GM21423 (cell line): Measurements from ENCODE around the gene CCDC61.

Experiments
- ATAC-seq: cut with Tn5 transposase; IDR thresholded peaks from one replicate; pipeline ENCODE4 v1.9.1; 2021; ENCODE audit warnings: mild to moderate bottlenecking, moderate library complexity; ENCODE audit not compliant: unreplicated experiment

CCDC61 gene

GRCh38 chr19:45994998-45995714 is at the start of gene CCDC61:
CCDC61 (plus strand) TSS chr19:45995467; CDS start chr19:46003019, 7,552 bp downstream.
- ATAC-seq = peak; percentile 93

DNA sequence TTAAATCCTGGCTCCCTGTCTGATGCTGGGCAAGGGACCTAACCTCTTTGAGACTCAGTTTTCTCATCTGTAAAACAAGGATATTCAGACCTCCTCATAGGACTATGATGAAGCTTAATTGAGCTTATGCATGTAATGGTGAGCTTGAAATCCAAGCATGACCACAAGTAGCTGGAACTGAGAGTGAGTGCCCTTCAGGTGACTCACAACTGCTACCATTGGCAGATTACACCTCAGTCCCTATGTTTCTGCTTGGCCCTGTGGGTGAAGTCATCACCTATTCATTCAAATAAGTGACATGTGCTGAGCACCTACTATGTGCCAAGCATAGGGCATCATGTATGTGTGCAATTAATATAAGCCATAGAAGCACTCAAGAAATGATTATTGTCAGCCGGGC is 47.3 kb upstream of the CCDC61 start:
- no peak for ATAC-seq

DNA sequence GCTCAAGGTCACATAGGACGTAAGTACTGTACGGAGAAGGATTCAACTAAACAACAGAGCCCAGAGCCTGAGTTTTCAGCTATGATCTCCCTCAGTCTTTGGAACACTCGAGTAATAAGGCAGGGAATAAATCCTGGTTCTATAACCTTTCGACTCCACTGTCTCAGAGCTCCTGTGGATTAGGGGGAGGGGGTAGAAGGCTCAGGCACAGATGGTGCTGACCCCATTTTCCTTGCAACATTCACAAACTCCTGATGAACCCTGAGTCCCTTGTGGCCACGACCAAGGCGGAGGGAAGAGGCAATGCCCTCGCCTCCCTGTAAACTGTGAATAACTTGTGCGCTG is 43.0 kb upstream of the CCDC61 start:
- ATAC-seq = no peak

DNA sequence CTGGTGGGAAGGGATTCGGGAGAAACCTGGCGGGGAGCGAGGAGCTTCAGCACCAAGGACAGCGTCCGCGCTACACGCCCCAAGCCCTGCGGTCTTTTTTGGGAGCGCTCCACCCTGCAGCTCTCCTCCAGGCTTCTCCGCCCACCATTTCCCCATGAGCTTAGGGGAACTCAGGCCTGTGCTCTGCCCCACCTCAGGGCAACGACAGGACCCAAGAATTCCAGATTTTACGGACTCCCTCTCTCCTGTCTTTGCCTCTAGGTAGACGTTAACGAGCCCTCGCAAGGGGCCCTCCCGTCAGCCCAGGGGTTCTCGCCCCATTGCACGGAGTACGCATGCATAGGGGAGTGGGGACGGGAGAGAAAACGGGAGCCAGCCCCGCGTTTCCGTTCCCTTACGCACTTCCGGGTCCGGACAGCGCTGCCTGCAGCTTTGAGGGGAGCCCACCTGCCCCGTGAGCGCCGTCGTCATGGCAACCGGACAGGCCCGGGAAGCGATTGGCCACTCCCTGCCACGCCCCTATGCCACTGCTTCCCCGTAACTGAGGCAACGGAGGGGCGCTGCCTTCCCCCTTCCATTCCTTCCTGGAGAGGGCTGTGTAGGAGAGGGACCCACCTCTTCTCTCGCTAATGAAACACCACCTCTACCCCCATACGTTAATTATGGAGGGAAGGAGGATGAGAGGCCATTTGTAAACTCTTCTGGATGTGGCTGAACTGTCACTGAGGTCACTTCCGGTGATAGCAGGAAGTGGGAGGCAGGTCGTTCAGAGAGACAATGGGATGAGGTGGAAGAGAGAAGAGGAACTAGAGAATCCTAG is 42.4 kb upstream of the CCDC61 start:
- ATAC-seq = no peak

GRCh38 chr19:45953676-45954075 is 41.6 kb upstream of the CCDC61 start:
- ATAC-seq = no peak

GRCh38 chr19:45954156-45954555 is 41.1 kb upstream of the CCDC61 start:
- no peak for ATAC-seq

DNA sequence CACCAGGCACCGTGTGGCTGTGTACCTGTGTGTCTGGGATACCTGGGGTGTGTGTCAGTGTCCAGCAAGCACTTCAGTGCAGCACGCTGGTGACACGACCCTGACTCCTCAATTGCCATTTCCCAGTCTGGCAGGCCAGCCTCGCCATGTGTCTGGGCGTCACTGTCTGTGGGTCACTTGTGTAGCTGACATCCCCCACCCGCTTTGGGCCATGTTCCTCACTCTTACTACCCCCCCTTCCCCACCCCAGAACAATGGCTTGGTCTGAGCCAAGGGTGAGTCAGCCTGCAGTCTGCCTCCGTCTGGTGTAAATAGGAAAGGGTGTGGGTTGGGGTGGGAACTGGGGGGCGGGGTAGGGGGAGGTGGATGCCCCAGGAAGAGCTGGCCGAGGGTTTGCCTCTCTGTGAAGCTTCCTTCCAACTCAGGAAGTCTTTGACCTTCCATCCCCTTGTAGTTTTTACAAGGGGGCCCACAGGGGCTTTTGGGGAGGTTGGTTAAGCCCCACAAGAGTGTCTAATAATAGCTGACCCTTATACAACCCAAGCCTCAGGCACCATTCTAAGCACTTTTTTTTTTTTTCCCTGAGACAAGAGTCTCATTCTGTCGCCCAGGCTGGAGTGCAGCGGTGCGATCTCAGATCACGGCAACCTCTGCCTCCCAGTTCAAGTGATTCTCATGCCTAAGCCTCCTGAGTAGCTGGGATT is 39.2 kb upstream of the CCDC61 start:
- ATAC-seq = no peak

GRCh38 chr19:45958320-45958719 is 36.9 kb upstream of the CCDC61 start:
- ATAC-seq = no peak

DNA sequence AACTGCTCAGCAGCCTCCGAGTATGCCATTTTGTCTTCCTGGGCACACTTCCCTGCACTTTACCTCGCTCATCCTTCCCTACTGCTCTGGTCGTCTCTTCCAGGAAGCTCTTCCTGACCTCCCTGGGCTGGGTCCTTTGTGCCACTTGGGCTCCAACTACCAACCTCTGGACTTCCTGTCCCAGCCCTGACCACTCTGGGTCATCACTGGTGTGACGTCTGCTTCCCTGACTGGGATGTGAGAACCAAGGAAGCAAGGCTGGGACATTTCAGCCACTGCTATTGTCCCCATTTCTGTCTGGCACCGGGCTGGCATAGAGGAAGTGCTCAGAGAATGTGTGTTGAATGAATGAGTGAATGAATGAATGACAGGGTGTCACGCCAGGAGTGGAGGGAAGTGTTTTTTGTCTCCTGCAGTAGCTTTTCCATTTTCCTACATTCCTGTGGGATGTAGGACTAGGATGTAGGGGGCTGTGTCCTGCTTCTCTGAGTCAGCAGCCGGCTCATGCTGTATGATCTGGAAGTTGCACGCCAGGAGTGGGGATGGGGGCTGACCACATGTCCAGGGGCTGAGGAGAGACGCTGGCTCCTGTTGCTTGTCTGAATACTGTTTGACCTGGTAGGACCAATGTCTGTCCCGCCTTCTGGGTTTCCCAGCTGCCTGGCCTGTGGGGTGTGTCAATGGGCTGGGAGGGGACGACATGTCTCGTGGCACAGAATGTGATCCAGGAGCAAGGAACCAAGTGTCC is 36.3 kb upstream of the CCDC61 start:
- no peak for ATAC-seq

DNA sequence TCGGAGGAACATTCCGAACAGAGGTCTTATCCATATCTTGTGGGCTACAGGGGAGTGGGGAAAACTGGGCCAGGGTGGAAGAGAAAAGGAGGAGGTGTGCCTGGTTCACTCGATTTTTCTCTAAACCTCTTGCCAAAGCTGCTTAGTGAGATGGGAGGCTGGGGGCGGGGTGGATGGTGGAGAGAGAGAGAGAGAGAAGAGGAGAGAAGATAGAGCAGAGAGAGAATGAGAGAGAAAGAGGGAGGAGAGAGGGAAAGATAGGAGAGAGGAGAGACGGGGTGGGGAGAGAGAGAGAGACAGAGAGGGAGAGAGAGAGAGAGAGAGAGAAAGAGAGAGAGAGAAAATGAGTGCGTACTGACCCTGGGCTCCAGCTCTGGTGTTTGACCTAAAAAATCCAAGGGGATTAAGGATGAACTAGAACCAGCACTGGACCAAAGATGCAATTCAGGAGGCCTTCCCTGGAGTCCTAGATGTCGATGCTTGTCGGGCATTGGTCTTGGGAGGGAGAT is 35.7 kb upstream of the CCDC61 start:
- ATAC-seq = no peak

DNA sequence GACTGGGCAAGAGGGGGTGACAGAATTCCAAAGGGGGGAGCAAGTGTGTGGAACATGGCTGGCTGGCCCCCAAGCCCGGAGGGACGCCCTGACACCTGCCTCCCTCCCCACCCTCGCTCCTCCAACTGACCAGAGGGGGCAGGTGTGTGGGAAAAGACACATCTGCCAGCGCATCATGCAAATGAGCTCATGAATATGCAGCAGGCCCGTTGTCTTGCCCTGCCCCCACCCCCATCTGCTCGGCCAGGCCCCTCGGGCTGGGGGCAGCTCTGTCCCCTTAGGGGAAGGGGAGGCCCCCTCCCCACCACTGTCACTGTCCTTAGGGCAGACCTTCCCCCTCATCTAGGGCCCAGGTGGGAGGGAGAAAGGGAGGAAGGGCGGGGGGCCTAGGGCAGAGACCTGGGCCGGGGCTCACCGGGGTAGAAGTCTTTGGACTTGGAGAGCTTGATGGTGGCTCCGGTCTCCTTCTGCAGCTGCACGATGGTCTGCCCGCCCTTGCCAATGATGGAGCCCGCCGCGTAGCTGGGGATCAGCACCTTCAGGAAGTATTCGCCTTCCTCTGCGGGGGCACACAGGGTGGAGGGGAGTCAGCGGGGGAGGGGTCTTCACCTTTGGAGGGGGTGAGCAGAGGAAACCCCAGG is 34.6 kb upstream of the CCDC61 start:
- ATAC-seq = no peak

GRCh38 chr19:45962021-45962420 is 33.2 kb upstream of the CCDC61 start:
- no peak for ATAC-seq

DNA sequence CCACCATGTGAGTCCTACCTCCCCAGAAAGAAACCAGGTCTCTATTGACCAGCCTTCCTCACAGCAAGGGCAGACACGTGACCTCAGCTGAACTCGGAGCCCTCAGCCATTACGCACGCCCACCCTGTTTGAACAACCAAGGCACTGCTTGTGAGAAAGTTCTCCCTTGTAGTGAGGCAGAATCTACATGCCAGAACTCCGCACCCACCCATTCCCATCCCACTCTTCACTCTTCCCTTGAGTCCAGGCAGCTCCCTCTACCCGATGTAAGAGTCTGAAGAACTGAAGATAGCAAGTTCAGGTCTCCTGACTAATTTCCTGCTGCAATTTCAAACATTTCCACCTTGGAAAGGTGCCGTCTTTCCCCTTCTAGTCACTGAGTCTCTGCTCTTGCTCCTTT is 28.0 kb upstream of the CCDC61 start:
- no peak for ATAC-seq

DNA sequence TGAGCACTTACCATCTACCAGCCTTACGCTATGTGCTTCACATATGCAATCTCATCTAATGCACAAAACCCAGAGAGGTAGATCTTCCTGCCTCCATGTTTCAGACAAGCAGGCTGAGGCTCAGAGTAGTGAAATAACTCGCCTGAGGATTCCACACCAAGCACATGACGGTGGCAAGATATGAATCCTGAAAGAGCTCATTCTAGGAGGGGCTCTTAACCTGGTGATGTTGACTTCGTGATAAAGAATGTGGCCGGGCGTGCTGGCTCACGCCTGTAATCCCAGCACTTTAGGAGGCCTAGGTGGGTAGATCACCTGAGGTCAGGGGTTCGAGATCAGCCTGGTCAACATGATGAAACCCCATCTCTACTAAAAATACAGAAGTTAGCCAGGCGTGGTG is 26.6 kb upstream of the CCDC61 start:
- no peak for ATAC-seq

DNA sequence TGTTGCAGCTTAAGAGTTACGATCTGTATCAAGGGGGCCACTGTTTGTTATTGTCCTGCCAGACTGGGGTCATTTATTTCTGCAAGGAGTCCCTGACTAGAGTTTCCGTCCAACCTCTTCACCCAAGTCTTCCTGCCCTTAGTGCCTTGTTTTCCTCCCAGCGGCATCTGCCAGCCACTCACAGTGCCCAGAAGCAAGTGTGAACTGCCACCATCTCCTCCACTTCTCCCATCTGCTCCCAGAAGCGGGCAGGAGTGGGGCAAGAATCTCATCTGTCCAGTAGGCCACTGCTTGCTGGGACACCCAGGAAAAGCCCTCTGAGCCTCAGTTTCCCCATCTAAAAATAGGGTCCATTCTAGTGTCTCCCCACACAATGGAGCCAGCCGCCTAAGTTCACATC is 25.6 kb upstream of the CCDC61 start:
- no peak for ATAC-seq

- ATAC-seq = no peak
Observed at GRCh38 chr19:45971260-45971902, 23.9 kb upstream of the CCDC61 start.

GRCh38 chr19:45972081-45972946 is 23.0 kb upstream of the CCDC61 start:
- no peak for ATAC-seq

GRCh38 chr19:45972947-45973540 is 22.2 kb upstream of the CCDC61 start:
- ATAC-seq = no peak
